Immature natural killer cell (primary cell): ENCODE measurements around the gene RFX1. TPM values are rescaled to one million over a fixed set of nuclear protein-coding genes. Genes with fewer than 3 reads are reported as not detected.

Experiments
- DNase-seq, 3 donors: peaks; one replicate each; pipeline ENCODE4 v3.0.0; 2022; ENCODE audit warnings: mixed read lengths in 1 of 3
- H3K27ac Mint-ChIP-seq, 6 donors: one replicate each; pipeline ENCODE4 v1.8.0; 2020; ENCODE audit warnings: mixed read lengths in 6 of 6, mild to moderate bottlenecking in 5 of 6, inconsistent platforms in 4 of 6, moderate library complexity in 3 of 6
- H3K27me3 Mint-ChIP-seq, 3 donors: one replicate each; pipeline ENCODE4 v1.8.0; 2020 to 2021; ENCODE audit warnings: low read depth in 3 of 3, mild to moderate bottlenecking in 3 of 3, mixed read lengths in 3 of 3, moderate library complexity in 3 of 3, inconsistent platforms in 1 of 3
- H3K36me3 Mint-ChIP-seq, 3 donors: one replicate each; pipeline ENCODE4 v1.8.0; 2020; ENCODE audit warnings: mixed read lengths in 3 of 3, inconsistent platforms in 2 of 3, mild to moderate bottlenecking in 2 of 3
- H3K4me1 Mint-ChIP-seq, 2 donors: one replicate each; pipeline ENCODE4 v1.8.0; 2020; ENCODE audit warnings: inconsistent platforms in 2 of 2, mild to moderate bottlenecking in 2 of 2, mixed read lengths in 2 of 2, moderate library complexity in 1 of 2
- H3K4me3 Mint-ChIP-seq, 5 donors: one replicate each; pipeline ENCODE4 v1.8.0; 2020; ENCODE audit warnings: mild to moderate bottlenecking in 5 of 5, mixed read lengths in 5 of 5, inconsistent platforms in 3 of 5, moderate library complexity in 3 of 5
- H3K9me3 Mint-ChIP-seq, 6 donors: one replicate each; pipeline ENCODE4 v1.8.0; 2020; ENCODE audit warnings: mild to moderate bottlenecking in 6 of 6, mixed read lengths in 6 of 6, inconsistent platforms in 4 of 6, moderate library complexity in 3 of 6
- polyA plus RNA-seq, 3 donors: library from polyadenylated mRNA; unstranded; fragments of 300-500 nt; fragmentation: Illumina TruSeq; gene quantifications; one replicate each; pipeline ENCODE4 v1.2.3, GENCODE V29; 2021

RFX1 gene
- polyA plus RNA-seq, 3 donors from 2014 or later: 0.21 to 1.5 (median 0.66) TPM

DNA sequence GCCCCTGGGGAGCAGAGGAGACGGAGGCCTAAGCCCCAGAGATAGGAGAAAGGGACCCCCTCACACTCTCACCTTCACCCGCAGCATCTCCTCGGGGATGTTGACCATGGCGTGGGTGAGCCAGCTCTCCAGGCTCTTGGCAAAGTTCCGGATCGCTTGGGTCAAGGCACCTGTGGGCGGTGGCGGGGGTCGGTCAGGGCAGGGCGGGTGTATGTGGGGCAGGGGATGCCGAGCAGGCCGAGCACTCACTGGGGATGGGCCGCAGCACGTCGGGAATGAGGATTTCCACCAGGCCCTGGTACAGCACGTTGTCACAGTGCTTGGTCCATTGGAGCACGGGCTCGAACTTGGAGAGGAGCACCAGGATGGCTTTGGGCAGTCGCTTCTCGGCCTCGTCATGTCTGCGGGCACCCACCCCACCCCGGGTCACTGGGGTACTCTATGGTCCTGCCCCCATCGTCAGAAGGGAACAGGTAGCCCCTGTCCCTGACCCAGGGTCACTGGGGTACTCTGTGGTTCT lies 40.7 kb downstream of the RFX1 start:
- Mint-ChIP-seq H3K4me1 (no peaks in the 10 kb centered on the region), H3K9me3 (no peaks in the 10 kb centered on the region), H3K27me3 (peaks cover 0 to 2% (median 0%) of the 10 kb centered on the region in 3 donors), H3K36me3 (peaks cover 4 to 20% (median 8%) of the 10 kb centered on the region in 3 donors), H3K27ac (peak overlapping the region in 1 of 6 donors; percentile 10), H3K4me3 (no peak overlapping the region)
- DNase-seq: no peak

DNA sequence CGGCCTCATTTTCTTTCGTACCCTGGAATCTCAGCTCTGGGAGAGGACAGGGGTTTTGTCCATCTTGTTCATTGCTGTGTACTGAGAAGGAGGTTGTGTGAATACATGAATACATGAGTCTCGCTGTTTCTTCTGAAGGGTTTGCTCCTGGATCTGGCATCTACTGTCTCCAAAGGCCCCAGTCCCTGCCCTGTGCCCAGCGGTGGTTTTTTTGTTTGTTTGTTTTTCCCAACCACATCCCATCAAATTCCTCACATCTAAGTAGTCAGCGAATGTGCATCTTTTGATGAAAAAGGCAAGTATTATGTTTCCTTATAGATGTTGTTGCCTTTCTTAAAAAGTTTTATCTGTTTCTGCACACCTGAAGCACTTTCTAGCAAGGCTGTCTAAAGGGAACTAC lies 41.3 kb downstream of the RFX1 start:
- Mint-ChIP-seq H3K4me1 (no peaks in the 10 kb centered on the region), H3K36me3 (peaks cover 4 to 20% (median 8%) of the 10 kb centered on the region in 3 donors), H3K27me3 (peaks cover 0 to 2% (median 0%) of the 10 kb centered on the region in 3 donors), H3K27ac (peak overlapping the region in 1 of 6 donors; percentile 61), H3K9me3 (no peaks in the 10 kb centered on the region), H3K4me3 (no peak overlapping the region)
- no peak for DNase-seq

DNA sequence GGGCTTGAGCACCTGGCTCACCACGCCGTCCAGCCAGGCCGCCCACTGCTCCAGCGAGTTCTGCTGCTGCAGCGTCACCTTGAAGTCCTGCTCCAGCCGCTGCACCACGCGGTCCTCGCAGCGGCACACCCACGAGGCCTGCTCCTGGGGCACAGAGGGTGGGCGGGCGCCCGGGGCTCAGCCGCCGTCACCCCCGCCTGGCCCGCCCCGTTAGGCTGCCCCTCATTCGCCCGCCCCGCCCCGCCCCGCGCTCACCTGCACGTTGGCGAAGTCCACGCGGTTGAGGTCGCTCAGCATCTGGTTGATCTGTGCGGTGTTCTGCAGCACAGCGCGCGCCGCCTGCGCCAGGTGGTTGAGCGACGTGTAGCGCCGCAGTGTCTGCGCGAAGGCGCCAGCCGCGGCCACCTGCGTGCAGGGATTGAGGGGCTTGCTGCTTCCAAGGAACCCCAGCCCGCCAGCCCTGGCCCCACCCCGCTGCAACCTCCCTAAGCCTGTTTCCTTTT lies 42.5 kb downstream of the RFX1 start:
- no peaks in the 10 kb centered on the region for H3K9me3 Mint-ChIP-seq
- H3K4me3 Mint-ChIP-seq: no peak overlapping the region
- H3K36me3 Mint-ChIP-seq: peaks cover 3 to 16% (median 4%) of the 10 kb centered on the region in 3 donors
- DNase-seq: no peak
- no peaks in the 10 kb centered on the region for H3K4me1 Mint-ChIP-seq
- H3K27me3 Mint-ChIP-seq: peaks cover 0 to 2% (median under 1%) of the 10 kb centered on the region in 3 donors
- no peak overlapping the region for H3K27ac Mint-ChIP-seq

- no peak overlapping the region for H3K4me3 Mint-ChIP-seq
- H3K36me3 Mint-ChIP-seq: peaks cover 3 to 22% (median 4%) of the 10 kb centered on the region in 3 donors
- H3K27me3 Mint-ChIP-seq: peaks cover 0 to 3% (median 2%) of the 10 kb centered on the region in 3 donors
- DNase-seq: no peak
- no peaks in the 10 kb centered on the region for H3K4me1 Mint-ChIP-seq
- H3K27ac Mint-ChIP-seq: no peak overlapping the region
- no peaks in the 10 kb centered on the region for H3K9me3 Mint-ChIP-seq
Observed at GRCh38 chr19:13962699-13963602, 43.2 kb downstream of the RFX1 start.

- peaks cover 4 to 24% (median 4%) of the 10 kb centered on the region in 3 donors for H3K36me3 Mint-ChIP-seq
- H3K27me3 Mint-ChIP-seq: peaks cover 0 to 3% (median 2%) of the 10 kb centered on the region in 3 donors
- H3K9me3 Mint-ChIP-seq: no peaks in the 10 kb centered on the region
- DNase-seq: no peak
- H3K27ac Mint-ChIP-seq: no peak overlapping the region
- no peak overlapping the region for H3K4me3 Mint-ChIP-seq
- no peaks in the 10 kb centered on the region for H3K4me1 Mint-ChIP-seq
Observed at GRCh38 chr19:13961826-13962698, 44.1 kb downstream of the RFX1 start.

DNA sequence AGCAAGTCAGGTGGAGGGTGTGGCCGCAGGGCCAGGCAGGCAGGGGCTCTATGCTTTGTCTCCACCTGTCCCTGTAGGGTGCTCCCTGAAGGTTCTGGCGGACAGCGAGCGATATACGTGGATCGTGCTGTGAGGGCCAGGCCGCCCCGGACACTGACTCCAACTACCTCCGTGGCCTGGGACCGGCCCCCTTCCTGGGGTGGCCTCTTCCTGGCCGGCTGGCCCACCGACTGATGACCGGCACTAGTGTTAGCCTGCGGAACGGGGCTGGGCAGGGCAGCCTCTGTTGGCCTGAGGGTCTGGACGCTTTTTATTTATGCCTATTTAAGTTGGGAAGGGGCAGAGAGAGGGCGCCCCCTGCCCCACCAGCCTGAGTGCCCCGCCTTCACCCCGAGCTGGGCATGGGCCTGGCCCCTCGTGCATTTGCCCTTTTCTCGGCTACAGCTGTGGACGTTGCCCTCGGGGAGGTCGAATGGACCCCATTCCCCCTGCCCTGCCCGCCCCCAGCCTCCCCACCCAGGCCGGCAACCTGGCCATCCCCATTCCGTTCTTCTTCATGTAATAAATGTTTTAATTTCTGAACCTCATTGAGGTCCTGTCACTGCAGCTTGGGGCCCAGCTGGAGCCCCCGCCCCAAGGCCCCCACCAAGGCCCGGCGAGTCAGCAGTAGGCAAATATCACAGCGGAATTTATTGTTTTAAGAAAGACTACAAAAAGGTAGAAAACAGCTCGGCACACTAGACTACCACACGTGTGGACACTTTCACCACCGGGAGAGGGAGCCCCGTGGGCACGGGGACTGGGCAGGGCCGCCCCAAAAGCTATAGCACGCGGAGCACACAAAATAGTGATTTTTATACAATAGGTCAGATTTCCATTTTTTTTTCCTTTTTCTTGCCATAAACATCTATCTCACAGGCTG lies 45.0 kb downstream of the RFX1 start:
- peaks cover 4 to 26% (median 9%) of the 10 kb centered on the region in 3 donors for H3K36me3 Mint-ChIP-seq
- H3K4me1 Mint-ChIP-seq: no peaks in the 10 kb centered on the region
- peak overlapping the region in 1 of 6 donors; percentile 24 for H3K27ac Mint-ChIP-seq
- peaks cover 0 to 3% (median 2%) of the 10 kb centered on the region in 3 donors for H3K27me3 Mint-ChIP-seq
- no peak for DNase-seq
- no peak overlapping the region for H3K4me3 Mint-ChIP-seq
- no peaks in the 10 kb centered on the region for H3K9me3 Mint-ChIP-seq

DNA sequence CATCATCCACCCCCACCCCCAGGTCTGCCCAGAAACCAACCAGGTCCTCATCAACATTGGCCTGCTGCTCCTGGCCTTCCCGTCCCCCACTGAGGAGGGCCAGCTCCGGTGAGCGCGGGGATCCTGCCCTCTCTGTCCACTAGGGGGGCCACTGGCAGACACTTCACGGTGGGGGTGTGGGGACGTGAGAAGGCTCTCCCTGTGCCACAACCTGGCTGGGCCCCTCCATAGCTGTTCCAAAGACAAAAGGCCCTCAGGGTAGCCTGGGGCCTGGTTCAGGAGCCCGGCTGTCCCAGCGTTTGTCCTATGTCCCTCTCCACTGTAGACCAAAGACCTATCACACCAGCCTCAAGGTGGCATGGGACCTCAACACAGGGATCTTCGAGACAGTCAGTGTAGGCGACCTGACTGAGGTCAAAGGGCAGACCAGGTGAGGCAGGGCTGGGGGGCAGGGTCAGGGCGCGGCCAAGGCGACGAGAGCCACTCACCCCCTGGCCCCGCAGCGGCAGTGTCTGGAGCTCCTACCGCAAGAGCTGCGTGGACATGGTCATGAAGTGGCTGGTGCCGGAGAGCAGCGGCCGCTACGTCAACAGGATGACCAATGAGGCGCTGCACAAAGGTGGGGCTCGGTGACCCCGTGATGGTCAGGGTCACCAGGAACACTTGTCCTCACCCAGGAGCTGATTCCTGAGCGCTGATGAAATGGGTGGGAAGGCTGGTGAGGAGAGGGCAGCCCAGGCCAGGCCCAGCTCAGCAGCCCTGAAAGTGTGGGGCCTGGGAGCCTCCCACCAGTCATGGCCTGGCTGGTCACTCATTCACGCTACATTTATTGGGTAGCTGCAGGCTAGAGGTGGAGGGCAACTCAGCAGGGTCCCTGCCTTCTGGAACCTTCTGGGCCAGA lies 45.9 kb downstream of the RFX1 start:
- peaks cover 4 to 31% (median 9%) of the 10 kb centered on the region in 3 donors for H3K36me3 Mint-ChIP-seq
- peak overlapping the region in 1 of 6 donors; percentile 67 for H3K27ac Mint-ChIP-seq

DNA sequence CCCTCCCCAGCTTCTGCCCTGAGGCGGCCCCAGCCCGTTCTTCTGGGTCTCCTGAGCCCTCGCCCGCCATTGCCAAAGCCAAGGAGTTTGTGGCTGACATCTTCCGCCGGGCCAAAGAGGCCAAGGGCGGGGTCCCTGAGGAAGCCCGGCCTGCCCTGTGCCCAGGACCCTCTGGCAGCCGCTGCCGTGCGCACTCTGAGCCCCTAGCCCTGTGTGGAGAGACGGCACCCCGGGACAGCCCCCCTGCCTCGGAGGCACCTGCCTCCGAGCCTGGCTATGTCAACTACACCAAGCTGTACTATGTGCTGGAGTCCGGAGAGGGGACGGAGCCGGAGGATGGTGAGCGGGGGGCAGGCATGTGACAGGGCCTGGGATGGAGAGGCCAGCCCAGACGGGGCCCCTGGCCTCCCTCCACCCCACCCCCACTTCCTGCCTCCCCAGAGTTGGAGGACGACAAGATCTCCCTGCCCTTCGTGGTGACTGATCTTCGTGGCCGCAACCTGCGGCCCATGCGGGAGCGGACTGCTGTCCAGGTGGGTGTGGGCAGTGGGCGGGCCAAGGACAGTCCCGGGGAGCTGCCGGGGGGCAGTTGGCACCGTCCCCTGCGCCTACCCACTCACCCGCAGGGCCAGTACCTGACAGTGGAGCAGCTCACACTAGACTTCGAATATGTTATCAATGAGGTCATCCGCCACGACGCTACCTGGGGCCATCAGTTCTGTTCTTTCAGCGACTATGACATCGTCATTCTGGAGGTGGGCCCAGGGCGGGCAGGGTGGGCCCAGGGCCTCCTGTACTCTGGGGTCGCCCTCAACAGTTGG lies 46.8 kb downstream of the RFX1 start:
- Mint-ChIP-seq H3K4me1 (peaks cover 0 to 3% of the 10 kb centered on the region in 2 donors), H3K36me3 (peaks cover 4 to 23% (median 9%) of the 10 kb centered on the region in 3 donors), H3K27me3 (peaks cover 0 to 3% (median 0%) of the 10 kb centered on the region in 3 donors), H3K27ac (no peak overlapping the region), H3K9me3 (no peaks in the 10 kb centered on the region), H3K4me3 (no peak overlapping the region)
- DNase-seq: no peak

More for the DNA sequence above, 45.9 kb downstream of the RFX1 start:
- H3K4me1 Mint-ChIP-seq: no peaks in the 10 kb centered on the region
- no peak overlapping the region for H3K4me3 Mint-ChIP-seq
- peaks cover 0 to 3% (median 2%) of the 10 kb centered on the region in 3 donors for H3K27me3 Mint-ChIP-seq
- no peaks in the 10 kb centered on the region for H3K9me3 Mint-ChIP-seq
- peak in 2 of 3 donors; percentile 26 to 30 for DNase-seq

DNA sequence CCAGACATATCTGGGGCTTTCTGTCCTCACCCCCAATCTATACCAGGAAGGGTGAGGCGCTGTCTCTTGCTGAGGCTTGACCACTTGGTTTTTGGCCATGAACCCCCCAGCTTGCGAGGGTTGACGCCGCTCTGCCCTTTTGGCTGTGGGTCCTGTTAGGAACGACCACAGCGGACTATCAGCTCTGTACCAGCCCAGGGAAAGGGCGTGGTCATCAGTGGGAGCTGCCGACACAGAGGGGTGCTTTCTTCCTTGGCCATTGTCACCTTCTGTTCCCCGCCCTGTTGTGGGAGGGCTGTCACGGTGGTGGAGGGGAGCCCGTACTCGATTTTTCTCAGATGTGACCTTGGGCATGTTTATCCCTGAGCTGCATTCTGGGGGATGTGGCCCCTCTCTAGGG lies 48.1 kb downstream of the RFX1 start:
- DNase-seq: no peak
- Mint-ChIP-seq H3K4me3 (no peak overlapping the region), H3K36me3 (peaks cover 4 to 22% (median 9%) of the 10 kb centered on the region in 3 donors), H3K4me1 (peaks cover 10 to 15% of the 10 kb centered on the region in 2 donors), H3K27me3 (peaks cover 0 to 3% (median 0%) of the 10 kb centered on the region in 3 donors), H3K9me3 (no peaks in the 10 kb centered on the region), H3K27ac (peak overlapping the region in 1 of 6 donors; percentile 52)

- H3K4me3 Mint-ChIP-seq: no peak overlapping the region
- H3K4me1 Mint-ChIP-seq: peaks cover 16 to 20% of the 10 kb centered on the region in 2 donors
- H3K27me3 Mint-ChIP-seq: peaks cover under 1 to 6% (median 3%) of the 10 kb centered on the region in 3 donors
- no peaks in the 10 kb centered on the region for H3K9me3 Mint-ChIP-seq
- H3K27ac Mint-ChIP-seq: peak overlapping the region in 1 of 6 donors; percentile 34
- no peak for DNase-seq
- peaks cover 4 to 22% (median 9%) of the 10 kb centered on the region in 3 donors for H3K36me3 Mint-ChIP-seq
Observed at GRCh38 chr19:13957051-13957450, 49.1 kb downstream of the RFX1 start.

GRCh38 chr19:13956365-13956744 lies 49.8 kb downstream of the RFX1 start:
- Mint-ChIP-seq H3K4me3 (no peak overlapping the region), H3K4me1 (peaks cover 23 to 26% of the 10 kb centered on the region in 2 donors), H3K27ac (no peak overlapping the region), H3K27me3 (peaks cover 6 to 10% (median 6%) of the 10 kb centered on the region in 3 donors), H3K9me3 (no peaks in the 10 kb centered on the region), H3K36me3 (peaks cover under 1 to 18% (median 6%) of the 10 kb centered on the region in 3 donors)
- DNase-seq: no peak
